Stimulated activated CD8-positive, alpha-beta memory T cell treated with anti-CD3 and anti-CD28 coated beads, Interleukin-12 subunit alpha, Interleukin-12 subunit beta, amount 100 ng/mL, for 24 hours (primary cell): ENCODE results near the gene SHF.

Experiments
- DNase-seq: peaks from one replicate; pipeline ENCODE4 v3.0.0-alpha.2; 2020; ENCODE audit errors: extremely low read depth

SHF gene

GRCh38 chr15:45126535-45127158 is 61.1 kb downstream of the SHF start:
- DNase-seq: no peak

- DNase-seq: no peak
Measured at GRCh38 chr15:45123397-45123796, 64.4 kb downstream of the SHF start.

- no peak for DNase-seq
Measured at GRCh38 chr15:45122719-45123118, 65.0 kb downstream of the SHF start.

GRCh38 chr15:45121706-45122417 is 65.9 kb downstream of the SHF start:
- DNase-seq: no peak

- no peak for DNase-seq
Measured at GRCh38 chr15:45121020-45121419, 66.7 kb downstream of the SHF start.

GRCh38 chr15:45120081-45120972 is 67.4 kb downstream of the SHF start:
- no peak for DNase-seq

- DNase-seq: no peak
Measured at GRCh38 chr15:45118996-45119395, 68.8 kb downstream of the SHF start.

- peak; percentile 65 for DNase-seq
Measured at GRCh38 chr15:45118131-45118588, 69.6 kb downstream of the SHF start.

GRCh38 chr15:45117308-45118130 is 70.2 kb downstream of the SHF start:
- no peak for DNase-seq
